HG03378 (cell line): Measurements from ENCODE around the gene SNRNP25.

Experiments used
- ATAC-seq: cut with Tn5 transposase; IDR thresholded peaks from one replicate; pipeline ENCODE4 v1.9.1; 2021; ENCODE audit warnings: mild to moderate bottlenecking, moderate library complexity; ENCODE audit not compliant: unreplicated experiment

Gene SNRNP25

GRCh38 chr16:62283-62967 is 8.8 kb downstream of the SNRNP25 start:
- ATAC-seq: no peak

GRCh38 chr16:62968-63391 is 9.4 kb downstream of the SNRNP25 start:
- no peak for ATAC-seq

GRCh38 chr16:63466-63865 is 9.8 kb downstream of the SNRNP25 start:
- ATAC-seq: no peak

- no peak for ATAC-seq
Observed at GRCh38 chr16:63998-64913, 10.6 kb downstream of the SNRNP25 start.

- no peak for ATAC-seq
Observed at GRCh38 chr16:64914-65255, 11.3 kb downstream of the SNRNP25 start.

GRCh38 chr16:65745-66144 is 12.1 kb downstream of the SNRNP25 start:
- no peak for ATAC-seq

GRCh38 chr16:66309-67182 is 12.9 kb downstream of the SNRNP25 start:
- no peak for ATAC-seq

- ATAC-seq: no peak
Observed at GRCh38 chr16:67183-67791, 13.7 kb downstream of the SNRNP25 start.

- ATAC-seq: no peak
Observed at GRCh38 chr16:67884-68789, 14.5 kb downstream of the SNRNP25 start.

GRCh38 chr16:69181-69580 is 15.6 kb downstream of the SNRNP25 start:
- ATAC-seq: no peak

GRCh38 chr16:71210-71539 is 17.5 kb downstream of the SNRNP25 start:
- no peak for ATAC-seq

- ATAC-seq: no peak
Observed at GRCh38 chr16:71540-72401, 18.1 kb downstream of the SNRNP25 start.

GRCh38 chr16:72561-73548 is 19.2 kb downstream of the SNRNP25 start, which contains the start of gene RHBDF1:
Gene RHBDF1, minus strand, starts transcription at chr16:72631. Its CDS starts 7,616 bp downstream, at chr16:65015.
- no peak for ATAC-seq

GRCh38 chr16:74051-74746 is 20.6 kb downstream of the SNRNP25 start:
- ATAC-seq: no peak

GRCh38 chr16:74747-75334 is 21.2 kb downstream of the SNRNP25 start:
- ATAC-seq: no peak

- ATAC-seq: no peak
Observed at GRCh38 chr16:75580-76501, 22.2 kb downstream of the SNRNP25 start.
